GM12878 (cell line): ENCODE results near the gene LRRIQ1. TPM values are rescaled to one million over a fixed set of nuclear protein-coding genes. Genes with fewer than 3 reads are reported as not detected.

Source experiments
- ATAC-seq: fragments of 200-7000 bp; cut with Tn5 transposase; 3 replicates; pipeline ENCODE4 v1.9.1; 2020; ENCODE audit warnings: mild to moderate bottlenecking, moderate library complexity
- BruUV-seq: library from RNA; stranded (reverse); fragments of 400-500 nt; replicated peaks from 2 replicates; lab custom pipeline; 2021; lab: Mats Ljungman, UMichigan
- CTCF ChIA-PET: fragments of 300-600 bp; sonication (Branson Sonifier 250); formaldehyde crosslinking; extraction: SDS; loops from one replicate; lab custom pipeline; 2021; ENCODE audit warnings: inconsistent platforms; lab: Yijun Ruan, JAX
- POLR2A ChIA-PET: fragments of 350-600 bp; formaldehyde crosslinking; extraction: SDS; loops from one replicate; lab custom pipeline; 2021; ENCODE audit warnings: inconsistent platforms; lab: Charles Lee
- RAD21 ChIA-PET: fragments of 300-600 bp; sonication (Branson Sonifier 250); formaldehyde crosslinking; loops from one replicate; lab custom pipeline; 2023; ENCODE audit warnings: antibody characterized with exemption; ENCODE audit not compliant: unreplicated experiment; lab: Charles Lee
- SMC1A ChIA-PET: fragments of 300-600 bp; sonication (Branson Sonifier 250); formaldehyde crosslinking; loops from one replicate; lab custom pipeline; 2023; ENCODE audit not compliant: unreplicated experiment, uncharacterized antibody; lab: Charles Lee
- DNase-seq: peaks from one replicate; pipeline ENCODE4 v3.0.0-alpha.2; 2011; ENCODE audit warnings: low read depth, low spot score
- FAIRE-seq: peaks from 3 replicates; lab custom pipeline; 2011; peaks lifted over from hg19 to GRCh38; lab: Jason Lieb, UNC
- H2AFZ ChIP-seq: 2 replicates; pipeline ENCODE4 v1.6.0; 2011; ENCODE audit warnings: low read depth, low read length, control low read depth; ENCODE audit not compliant: control insufficient read depth
- H3K27ac ChIP-seq: 2 replicates; pipeline ENCODE4 v1.5.1; 2011; ENCODE audit warnings: control low read depth; ENCODE audit not compliant: control insufficient read depth, insufficient read depth
- H3K27me3 ChIP-seq, 2 experiments: replicated peaks in 1 of 2; 2 replicates each; pipeline versions ENCODE4 v1.6.0 to v1.6.1; 2011; ENCODE audit warnings: low read length in 1 of 2; ENCODE audit not compliant: control insufficient read depth in 2 of 2, insufficient read depth in 2 of 2
- H3K36me3 ChIP-seq, 2 experiments: 2 replicates each; pipeline ENCODE4 v1.5.1; 2011; ENCODE audit warnings: low read length in 1 of 2; ENCODE audit not compliant: control insufficient read depth in 2 of 2, insufficient read depth in 2 of 2
- H3K4me1 ChIP-seq: 2 replicates; pipeline ENCODE4 v1.6.1; 2011; ENCODE audit warnings: mild to moderate bottlenecking, low read length, moderate library complexity, mixed read lengths; ENCODE audit not compliant: control insufficient read depth, insufficient read depth
- H3K4me2 ChIP-seq: 2 replicates; pipeline ENCODE4 v1.6.0; 2011; ENCODE audit warnings: control low read depth; ENCODE audit not compliant: control insufficient read depth, insufficient read depth
- H3K4me3 ChIP-seq: fragments of 200-600 bp; sonication (generic); 2 replicates; pipeline ENCODE4 v1.5.1; 2016
- H3K79me2 ChIP-seq: 2 replicates; pipeline ENCODE4 v1.6.0; 2011; ENCODE audit warnings: low read length; ENCODE audit not compliant: control insufficient read depth, insufficient read depth
- H3K9ac ChIP-seq: 2 replicates; pipeline ENCODE4 v1.8.0; 2011; ENCODE audit warnings: low read length, control low read depth, mixed read lengths; ENCODE audit not compliant: control insufficient read depth, insufficient read depth
- H3K9me3 ChIP-seq: replicated peaks from 3 replicates; pipeline ENCODE4 v1.5.1; 2011; ENCODE audit warnings: mild to moderate bottlenecking, low read length; ENCODE audit not compliant: control insufficient read depth, insufficient read depth
- H4K20me1 ChIP-seq: 2 replicates; pipeline ENCODE4 v1.6.0; 2011; ENCODE audit not compliant: control insufficient read depth, insufficient read depth
- BHLHE40 ChIP-seq, 2 experiments: fragments of 450-650 bp in 1 of 2; IDR thresholded peaks; 2 replicates each; pipeline ENCODE4 v1.6.1; 2011 to 2017; ENCODE audit warnings: low read depth in 2 of 2, borderline replicate concordance in 1 of 2, improper control_type of control experiment in 1 of 2, low read length in 1 of 2, mild to moderate bottlenecking in 1 of 2
- BMI1 ChIP-seq: fragments of 450-650 bp; IDR thresholded peaks from 2 replicates; pipeline ENCODE4 v1.6.1; 2016; ENCODE audit warnings: mild to moderate bottlenecking, moderate library complexity, borderline replicate concordance
- BRCA1 ChIP-seq: IDR thresholded peaks from 2 replicates; pipeline ENCODE4 v1.6.1; 2011; ENCODE audit warnings: low read depth, low read length, improper control_type of control experiment
- CEBPZ ChIP-seq: fragments of 150-350 bp; IDR thresholded peaks from 2 replicates; pipeline ENCODE4 v1.6.1; 2016; ENCODE audit warnings: low read depth, low read length
- EED ChIP-seq: sonication (generic); IDR thresholded peaks from 2 replicates; pipeline ENCODE4 v1.6.1; 2016; ENCODE audit warnings: antibody characterized with exemption, low read depth
- GABPA ChIP-seq: IDR thresholded peaks from 2 replicates; pipeline ENCODE4 v1.6.1; 2014; ENCODE audit warnings: antibody characterized with exemption, low read depth, mild to moderate bottlenecking, inconsistent platforms
- NR2C1 ChIP-seq: fragments of 450-650 bp; IDR thresholded peaks from 2 replicates; pipeline ENCODE4 v1.6.1; 2017; ENCODE audit warnings: antibody characterized with exemption, mild to moderate bottlenecking, moderate library complexity
- RCOR1 ChIP-seq: conservative IDR thresholded peaks from 2 replicates; pipeline ENCODE4 v1.6.1; 2012; ENCODE audit warnings: low read depth, low read length, improper control_type of control experiment
- SP1 ChIP-seq: IDR thresholded peaks from one replicate; pipeline ENCODE4 v1.6.1; 2011; ENCODE audit warnings: low read depth, low read length
- SUPT20H ChIP-seq: IDR thresholded peaks from 2 replicates; pipeline ENCODE4 v1.6.1; 2011; ENCODE audit warnings: low read depth, mild to moderate bottlenecking, low read length, moderate library complexity, borderline replicate concordance; ENCODE audit not compliant: control insufficient read depth
- WGBS: methylation state at CpG from one replicate; pipeline ENCODE4 v1.1.6; 2016; ENCODE audit warnings: low lambda C conversion rate; ENCODE audit not compliant: insufficient replicate concordance, insufficient coverage; ENCODE audit errors: missing lambda C conversion rate; 5-methylcytosine and 5-hydroxymethylcytosine counted together
- in situ Hi-C: fragments of 300-500 bp; cut with MboI; formaldehyde crosslinking; loops from 9 replicates; pipeline ENCODE4 v1.14.3; 2018; ENCODE audit warnings: mixed read lengths
- intact Hi-C: fragments of 100-400 bp; cut with micrococcal nuclease; formaldehyde crosslinking; loops from one replicate; pipeline ENCODE4 v1.14.2; 2022; ENCODE audit not compliant: unreplicated experiment
- polyA plus RNA-seq, 11 experiments: library from polyadenylated mRNA; depleted of rRNA in 4 of 11; unstranded in 6 of 11; stranded (reverse) in 5 of 11; fragments of >200 nt; fragmentation: Nextera tagmentation in 4 of 11; fragmentation: Illumina TruSeq in 1 of 11; extraction: Ambion mirVana in 4 of 11; extraction: Trizol in 1 of 11; gene quantifications; 1 replicate in 1 of 11; 2 replicates in 10 of 11; pipeline versions ENCODE4 v1.2.1 to v1.2.3, GENCODE V29; 2011 to 2016; ENCODE audit warnings: inconsistent platforms in 2 of 11, missing spikeins in 2 of 11, low read depth in 1 of 11
- total RNA-seq, 4 experiments: library from RNA; depleted of rRNA in 3 of 4; stranded (reverse); fragments of >200 nt in 3 of 4; fragmentation: Illumina TruSeq in 1 of 4; extraction: Trizol in 1 of 4; gene quantifications; 2 replicates each; pipeline versions ENCODE4 v1.2.1 to v1.2.3, GENCODE V29; 2013 to 2021
- TF ChIP-seq, protein P1 (sequence below): fragments of 150-350 bp; IDR thresholded peaks from 2 replicates; pipeline ENCODE4 v1.6.1; 2014; ENCODE audit warnings: mild to moderate bottlenecking, low read depth, low read length

LRRIQ1 gene
- total and polyA plus RNA-seq, 10 of the 15 experiments (the other 5 are each of a cell fraction or from before 2014, with no cell fraction given), result 0.14 to 0.45 (median 0.37) TPM; not detected in 4

- no peaks in the 10 kb centered on the region for H3K4me1 ChIP-seq
- H3K27ac ChIP-seq, result no peak overlapping the region
- no peak for DNase-seq
- no peak overlapping the region for H3K4me3 ChIP-seq
- H3K27me3 ChIP-seq, result peaks cover 5 to 8% of the 10 kb centered on the region in 2 experiments
- CTCF ChIA-PET, result no interaction called here
- H3K9ac ChIP-seq, result no peak overlapping the region
- no peak overlapping the region for H3K4me2 ChIP-seq
- no peaks in the 10 kb centered on the region; the same call in 2 of the 3 replicates for H3K9me3 ChIP-seq
- no peak overlapping the region for H2AFZ ChIP-seq
- no peaks in the 10 kb centered on the region for H4K20me1 ChIP-seq
- SMC1A ChIA-PET, result no interaction called here
- no peak for FAIRE-seq
- RAD21 ChIA-PET, result no interaction called here
- intact Hi-C loops (no loop called here), in situ Hi-C loops (no loop called here)
- no peaks in the 10 kb centered on the region for H3K36me3 ChIP-seq
- POLR2A ChIA-PET, result no interaction called here
- BruUV-seq, result no TSS peak
- no peaks in the 10 kb centered on the region for H3K79me2 ChIP-seq
- TF ChIP-seq SUPT20H, result no peak
- TF ChIP-seq BHLHE40 (IDR thresholded peaks at IDR 0.05; ENCODE audit: borderline replicate concordance in 1 of 2, low read depth in 2 of 2, low read length in 1 of 2), result no peak
- no peak for TF ChIP-seq EED
- TF ChIP-seq RCOR1, result no peak
- TF ChIP-seq GABPA, result no peak
- TF ChIP-seq CEBPZ, result no peak
- TF ChIP-seq, protein P1, sequence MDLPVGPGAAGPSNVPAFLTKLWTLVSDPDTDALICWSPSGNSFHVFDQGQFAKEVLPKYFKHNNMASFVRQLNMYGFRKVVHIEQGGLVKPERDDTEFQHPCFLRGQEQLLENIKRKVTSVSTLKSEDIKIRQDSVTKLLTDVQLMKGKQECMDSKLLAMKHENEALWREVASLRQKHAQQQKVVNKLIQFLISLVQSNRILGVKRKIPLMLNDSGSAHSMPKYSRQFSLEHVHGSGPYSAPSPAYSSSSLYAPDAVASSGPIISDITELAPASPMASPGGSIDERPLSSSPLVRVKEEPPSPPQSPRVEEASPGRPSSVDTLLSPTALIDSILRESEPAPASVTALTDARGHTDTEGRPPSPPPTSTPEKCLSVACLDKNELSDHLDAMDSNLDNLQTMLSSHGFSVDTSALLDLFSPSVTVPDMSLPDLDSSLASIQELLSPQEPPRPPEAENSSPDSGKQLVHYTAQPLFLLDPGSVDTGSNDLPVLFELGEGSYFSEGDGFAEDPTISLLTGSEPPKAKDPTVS, result no peak
- no peak for TF ChIP-seq NR2C1
- no peak for TF ChIP-seq SP1
- no peak for TF ChIP-seq BRCA1
- TF ChIP-seq BMI1, result no peak
- no peak for ATAC-seq
- WGBS, result 3% methylated on average over 2 of the region's 2 CpGs
These were observed 239.2 kb downstream of the LRRIQ1 start for GRCh38 chr12:85275374-85275773.
